ENCODE results near the gene PABPC1L. TPM values are rescaled to one million over a fixed set of nuclear protein-coding genes. Genes with fewer than 3 reads are reported as not detected.
"Not testable (repeated sequence)": the region's sequence is repeated elsewhere in the genome, so short reads cannot be mapped to it uniquely, and the experiment has no call there.

The PABPC1L gene
- polyA plus RNA-seq (2013), result 27.4 and 27.7 TPM in 2 replicates

DNA sequence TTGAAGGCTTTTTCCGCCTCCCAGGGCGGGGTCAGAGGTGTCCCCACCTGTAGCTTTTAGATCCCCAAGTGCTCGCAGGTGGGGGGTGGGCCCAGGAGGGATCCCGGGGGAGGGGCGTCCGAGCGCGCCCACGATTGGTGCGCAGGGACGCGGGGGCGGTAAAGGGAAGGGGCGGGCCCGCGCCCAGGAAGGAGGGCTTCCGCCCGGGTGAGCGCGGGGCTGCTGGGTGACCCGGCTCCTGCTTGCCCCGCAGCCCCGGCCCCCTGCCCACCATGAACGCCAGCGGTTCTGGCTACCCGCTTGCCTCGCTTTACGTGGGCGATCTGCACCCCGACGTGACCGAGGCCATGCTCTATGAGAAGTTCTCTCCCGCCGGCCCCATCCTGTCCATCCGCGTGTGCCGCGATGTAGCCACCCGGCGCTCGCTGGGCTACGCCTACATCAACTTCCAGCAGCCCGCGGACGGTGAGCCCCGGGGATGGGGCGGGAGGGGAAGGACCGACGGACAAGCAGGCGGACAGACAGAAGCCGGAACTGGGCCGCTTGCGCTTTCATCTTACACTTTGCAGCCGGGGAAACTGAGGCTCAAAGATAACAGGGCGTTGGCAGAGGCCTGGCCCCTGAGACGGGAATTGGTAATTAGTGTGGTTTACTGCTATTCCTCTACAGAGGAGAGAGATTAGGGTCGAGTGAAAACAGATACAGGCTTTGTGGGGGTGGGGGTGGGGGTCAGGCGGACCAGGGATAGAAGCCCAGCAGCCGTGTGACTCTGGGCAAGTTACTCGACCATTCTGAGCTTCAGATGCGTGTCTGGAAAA is at the start of gene PABPC1L:
TSS of gene PABPC1L (plus strand) at position 189 of the 818 bp plus-strand sequence. CDS start at position 273, 84 bp downstream.
- H3K36me3 ChIP-seq (ENCODE audit: control insufficient read depth in 1 of 2, insufficient read depth in 2 of 2, low read length in 2 of 2), result peaks cover 9 to 30% of the 10 kb centered on the region in 2 experiments
- no peak within 1 kb of the TSS for H3K23ac ChIP-seq (ENCODE audit: low read length)
- no peaks in the 10 kb centered on the region for H3K27me3 ChIP-seq (ENCODE audit: insufficient read depth, low read length)
- H4K12ac ChIP-seq (ENCODE audit: low read depth, low read length), result peak within 1 kb of the TSS; percentile 50
- H2BK120ac ChIP-seq (ENCODE audit: insufficient read depth, low read length, poor library complexity), result no peak within 1 kb of the TSS
- H3K79me2 ChIP-seq (ENCODE audit: control insufficient read depth, insufficient read depth, low read length, poor library complexity), result peaks cover 4% of the 10 kb centered on the region
- no peak within 1 kb of the TSS for H4K91ac ChIP-seq (ENCODE audit: low read depth, low read length)
- H3K4ac ChIP-seq (ENCODE audit: low read depth, low read length), result no peak within 1 kb of the TSS
- DNase-seq, result peak; percentile 44 to 68
- H3K14ac ChIP-seq (ENCODE audit: low read length), result peak within 1 kb of the TSS; percentile 3
- H3K4me2 ChIP-seq (ENCODE audit: low read length), result peak within 1 kb of the TSS; percentile 97
- H3K79me1 ChIP-seq (ENCODE audit: low read length), result peaks cover 4% of the 10 kb centered on the region
- H2BK5ac ChIP-seq (ENCODE audit: low read depth, low read length, poor library complexity), result no peak within 1 kb of the TSS
- no peaks in the 10 kb centered on the region for H3K9me3 ChIP-seq (ENCODE audit: insufficient read depth, low read depth, low read length)
- peak within 1 kb of the TSS; percentile 84 for H2AFZ ChIP-seq (ENCODE audit: insufficient read depth, low read length, poor library complexity)
- H3K9ac ChIP-seq (ENCODE audit: low read length), result peak within 1 kb of the TSS; percentile 73
- H3K4me1 ChIP-seq (ENCODE audit: control insufficient read depth in 1 of 2, insufficient read depth in 2 of 2, low read length in 2 of 2), result peaks cover 6 to 10% of the 10 kb centered on the region in 2 experiments
- WGBS (ENCODE audit: extremely low coverage, insufficient coverage, insufficient read length), result no CpG with 5 or more reads among the region's 61 CpGs
- peak within 1 kb of the TSS; percentile 15 for H3K27ac ChIP-seq (ENCODE audit: low read depth, low read length)
- H2BK12ac ChIP-seq (ENCODE audit: low read length), result no peak within 1 kb of the TSS
- H4K8ac ChIP-seq (ENCODE audit: low read depth, low read length), result peak within 1 kb of the TSS; percentile 55
- peak within 1 kb of the TSS; percentile 5 for H3K18ac ChIP-seq (ENCODE audit: low read length)
- H3K4me3 ChIP-seq (ENCODE audit: low read depth, low read length), result peak within 1 kb of the TSS; percentile 89
- H2AK5ac ChIP-seq (ENCODE audit: low read length), result peak within 1 kb of the TSS; percentile 50

DNA sequence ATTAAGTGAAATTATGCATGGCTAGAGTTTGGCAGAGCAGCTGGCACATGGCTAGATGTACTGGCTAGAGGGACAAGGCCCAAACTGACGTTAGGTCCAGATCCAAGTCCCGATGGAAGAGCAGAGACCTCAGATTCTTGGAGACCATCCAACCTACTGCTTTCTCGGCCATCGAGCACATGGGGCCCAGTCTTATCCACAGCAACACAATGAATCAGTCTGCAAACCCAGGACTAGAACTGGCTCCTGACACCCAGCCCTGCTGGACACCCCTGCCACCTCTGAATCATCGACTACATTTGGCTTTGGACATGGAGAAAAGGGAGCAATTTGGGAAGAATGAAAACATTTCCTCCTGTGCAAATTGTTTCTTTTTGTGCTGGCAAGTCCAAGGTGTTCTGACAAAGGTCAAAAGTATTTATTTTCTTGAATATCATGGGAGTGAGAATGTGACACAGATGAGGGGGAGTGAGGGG is 48.3 kb upstream of the PABPC1L start:
- no peak overlapping the region for H3K27ac ChIP-seq (ENCODE audit: low read depth, low read length)
- no peak overlapping the region for H4K12ac ChIP-seq (ENCODE audit: low read depth, low read length)
- H3K14ac ChIP-seq (ENCODE audit: low read length), result no peak overlapping the region

GRCh38 chr20:44862286-44862685 is 47.6 kb upstream of the PABPC1L start:
- Histone ChIP-seq H3K27me3 (ENCODE audit: insufficient read depth, low read length) (no peaks in the 10 kb centered on the region), H2BK5ac (ENCODE audit: low read depth, low read length, poor library complexity) (no peak overlapping the region), H3K79me2 (ENCODE audit: control insufficient read depth, insufficient read depth, low read length, poor library complexity) (no peaks in the 10 kb centered on the region), H3K9ac (ENCODE audit: low read length) (no peak overlapping the region), H3K14ac (ENCODE audit: low read length) (no peak overlapping the region), H3K4ac (ENCODE audit: low read depth, low read length) (no peak overlapping the region), H3K18ac (ENCODE audit: low read length) (no peak overlapping the region), H3K36me3 (ENCODE audit: control insufficient read depth in 1 of 2, insufficient read depth in 2 of 2, low read length in 2 of 2) (no peaks in the 10 kb centered on the region), H3K9me3 (ENCODE audit: insufficient read depth, low read depth, low read length) (no peaks in the 10 kb centered on the region), H4K91ac (ENCODE audit: low read depth, low read length) (no peak overlapping the region), H3K4me3 (ENCODE audit: low read depth, low read length) (no peak overlapping the region), H3K23ac (ENCODE audit: low read length) (no peak overlapping the region), H2AK5ac (ENCODE audit: low read length) (no peak overlapping the region), H2AFZ (ENCODE audit: insufficient read depth, low read length, poor library complexity) (no peak overlapping the region), H3K4me1 (ENCODE audit: control insufficient read depth in 1 of 2, insufficient read depth in 2 of 2, low read length in 2 of 2) (no peaks in the 10 kb centered on the region), H3K4me2 (ENCODE audit: low read length) (no peak overlapping the region), H2BK12ac (ENCODE audit: low read length) (no peak overlapping the region), H2BK120ac (ENCODE audit: insufficient read depth, low read length, poor library complexity) (no peak overlapping the region), H3K27ac (ENCODE audit: low read depth, low read length) (no peak overlapping the region), H4K12ac (ENCODE audit: low read depth, low read length) (no peak overlapping the region), H3K79me1 (ENCODE audit: low read length) (no peaks in the 10 kb centered on the region), H4K8ac (ENCODE audit: low read depth, low read length) (no peak overlapping the region)
- no peak for DNase-seq
- WGBS (ENCODE audit: extremely low coverage, insufficient coverage, insufficient read length), result no CpG with 5 or more reads among the region's 2 CpGs

More for the DNA sequence above, 48.3 kb upstream of the PABPC1L start:
- Histone ChIP-seq H2AK5ac (ENCODE audit: low read length) (no peak overlapping the region), H2AFZ (ENCODE audit: insufficient read depth, low read length, poor library complexity) (no peak overlapping the region), H2BK12ac (ENCODE audit: low read length) (no peak overlapping the region), H3K23ac (ENCODE audit: low read length) (no peak overlapping the region), H3K36me3 (ENCODE audit: control insufficient read depth in 1 of 2, insufficient read depth in 2 of 2, low read length in 2 of 2) (no peaks in the 10 kb centered on the region), H3K4me2 (ENCODE audit: low read length) (no peak overlapping the region), H3K4me3 (ENCODE audit: low read depth, low read length) (no peak overlapping the region), H3K79me1 (ENCODE audit: low read length) (no peaks in the 10 kb centered on the region), H4K91ac (ENCODE audit: low read depth, low read length) (no peak overlapping the region), H3K79me2 (ENCODE audit: control insufficient read depth, insufficient read depth, low read length, poor library complexity) (no peaks in the 10 kb centered on the region), H3K4ac (ENCODE audit: low read depth, low read length) (no peak overlapping the region), H3K9ac (ENCODE audit: low read length) (no peak overlapping the region), H4K8ac (ENCODE audit: low read depth, low read length) (no peak overlapping the region), H3K18ac (ENCODE audit: low read length) (no peak overlapping the region), H3K4me1 (ENCODE audit: control insufficient read depth in 1 of 2, insufficient read depth in 2 of 2, low read length in 2 of 2) (no peaks in the 10 kb centered on the region), H2BK5ac (ENCODE audit: low read depth, low read length, poor library complexity) (no peak overlapping the region), H3K9me3 (ENCODE audit: insufficient read depth, low read depth, low read length) (no peaks in the 10 kb centered on the region), H2BK120ac (ENCODE audit: insufficient read depth, low read length, poor library complexity) (no peak overlapping the region), H3K27me3 (ENCODE audit: insufficient read depth, low read length) (no peaks in the 10 kb centered on the region)
- no CpG with 5 or more reads among the region's 5 CpGs for WGBS (ENCODE audit: extremely low coverage, insufficient coverage, insufficient read length)
- DNase-seq, result no peak

DNA sequence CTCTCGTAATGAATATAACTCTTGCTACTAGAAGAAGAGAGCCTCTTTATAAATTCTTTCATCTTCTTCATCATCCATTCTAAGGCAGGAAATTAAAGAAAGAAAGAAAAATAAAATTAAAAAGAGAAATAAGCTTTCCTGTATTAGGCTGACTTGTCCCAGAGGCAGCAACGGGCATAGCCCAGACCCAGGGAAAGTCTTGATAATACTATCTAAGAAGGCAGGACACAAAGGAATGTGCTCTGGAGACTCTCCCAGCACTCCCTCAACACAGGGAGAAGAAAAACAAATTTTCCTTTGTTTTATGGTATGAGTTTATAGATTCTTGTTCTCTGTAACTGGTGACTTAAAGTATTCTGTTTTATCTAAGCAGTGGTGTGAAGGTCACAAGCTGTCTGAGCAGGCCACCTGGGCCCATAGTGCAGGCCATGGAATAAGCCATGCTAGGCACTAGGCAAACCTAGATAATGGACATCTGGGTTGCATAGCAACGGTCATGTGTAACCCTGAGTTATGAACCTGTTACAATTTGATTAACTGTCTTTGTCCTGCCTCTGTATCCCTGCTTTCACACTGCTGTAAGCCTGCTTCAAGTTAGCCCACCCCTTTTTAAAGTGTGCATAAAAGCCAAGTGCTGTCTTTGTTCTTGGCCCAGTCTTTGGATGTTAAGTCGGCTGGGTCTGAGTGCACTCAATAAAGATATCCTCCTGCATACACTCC is 46.3 kb upstream of the PABPC1L start:
- not testable (repeated sequence) for H2BK5ac ChIP-seq (ENCODE audit: low read depth, low read length, poor library complexity); H3K36me3 ChIP-seq (ENCODE audit: control insufficient read depth in 1 of 2, insufficient read depth in 2 of 2, low read length in 2 of 2); H3K4me3 ChIP-seq (ENCODE audit: low read depth, low read length); H3K79me2 ChIP-seq (ENCODE audit: control insufficient read depth, insufficient read depth, low read length, poor library complexity); H3K23ac ChIP-seq (ENCODE audit: low read length); H2BK120ac ChIP-seq (ENCODE audit: insufficient read depth, low read length, poor library complexity); H3K27me3 ChIP-seq (ENCODE audit: insufficient read depth, low read length); H3K4ac ChIP-seq (ENCODE audit: low read depth, low read length); DNase-seq; H3K4me2 ChIP-seq (ENCODE audit: low read length); H3K9ac ChIP-seq (ENCODE audit: low read length); H2AFZ ChIP-seq (ENCODE audit: insufficient read depth, low read length, poor library complexity); H2AK5ac ChIP-seq (ENCODE audit: low read length); H4K12ac ChIP-seq (ENCODE audit: low read depth, low read length); H3K79me1 ChIP-seq (ENCODE audit: low read length); H3K18ac ChIP-seq (ENCODE audit: low read length); H3K9me3 ChIP-seq (ENCODE audit: insufficient read depth, low read depth, low read length); H4K8ac ChIP-seq (ENCODE audit: low read depth, low read length); H2BK12ac ChIP-seq (ENCODE audit: low read length); H3K27ac ChIP-seq (ENCODE audit: low read depth, low read length); H3K4me1 ChIP-seq (ENCODE audit: control insufficient read depth in 1 of 2, insufficient read depth in 2 of 2, low read length in 2 of 2); H4K91ac ChIP-seq (ENCODE audit: low read depth, low read length); H3K14ac ChIP-seq (ENCODE audit: low read length)
- WGBS (ENCODE audit: extremely low coverage, insufficient coverage, insufficient read length), result no CpG with 5 or more reads among the region's 4 CpGs

All from trophoblast cell (in vitro differentiated cells and primary cell).